NCI-H748 (cell line): ENCODE measurements around the gene KRTAP5-3.
"Not testable (repeated sequence)": the region's sequence is repeated elsewhere in the genome, so short reads cannot be mapped to it uniquely, and the experiment has no call there.

Source experiments
- DNase-seq: peaks from one replicate; lab custom pipeline; 2025; ENCODE audit not compliant: unreplicated experiment; lab: John Stamatoyannopoulos, UW

Gene KRTAP5-3

GRCh38 chr11:1608363-1608762, at the start of gene KRTAP5-3:
KRTAP5-3 (minus strand) TSS chr11:1608463; CDS start chr11:1608385, 78 bp downstream.
- peak; percentile 81 for DNase-seq

GRCh38 chr11:1656670-1657069, 48.4 kb upstream of the KRTAP5-3 start:
- DNase-seq: no peak

- no peak for DNase-seq
Measured at GRCh38 chr11:1656061-1656441, 47.8 kb upstream of the KRTAP5-3 start.

- DNase-seq: no peak
Measured at GRCh38 chr11:1655168-1656060, 47.2 kb upstream of the KRTAP5-3 start.

GRCh38 chr11:1654388-1655167, 46.3 kb upstream of the KRTAP5-3 start:
- DNase-seq: no peak

GRCh38 chr11:1653541-1654387, 45.5 kb upstream of the KRTAP5-3 start:
- DNase-seq: no peak

- DNase-seq: peak; percentile 62
Measured at GRCh38 chr11:1652771-1653540, 44.7 kb upstream of the KRTAP5-3 start.

GRCh38 chr11:1652442-1652770, 44.1 kb upstream of the KRTAP5-3 start:
- no peak for DNase-seq

- no peak for DNase-seq
Measured at GRCh38 chr11:1652026-1652425, 43.8 kb upstream of the KRTAP5-3 start.

GRCh38 chr11:1651411-1651980, 43.2 kb upstream of the KRTAP5-3 start:
- DNase-seq: no peak

- no peak for DNase-seq
Measured at GRCh38 chr11:1650918-1651262, 42.6 kb upstream of the KRTAP5-3 start.

GRCh38 chr11:1650034-1650917, 42.0 kb upstream of the KRTAP5-3 start:
- peak; percentile 17 for DNase-seq

- DNase-seq: no peak
Measured at GRCh38 chr11:1648653-1649420, 40.6 kb upstream of the KRTAP5-3 start.

- DNase-seq: no peak
Measured at GRCh38 chr11:1647901-1648652, 39.8 kb upstream of the KRTAP5-3 start.

- not testable (repeated sequence) for DNase-seq
Measured at GRCh38 chr11:1646540-1646939, 38.3 kb upstream of the KRTAP5-3 start.

- no peak for DNase-seq
Measured at GRCh38 chr11:1645357-1645821, 37.1 kb upstream of the KRTAP5-3 start.

- DNase-seq: no peak
Measured at GRCh38 chr11:1644601-1645356, 36.5 kb upstream of the KRTAP5-3 start.
